CD4-positive, alpha-beta T cell (primary cell): ENCODE results near the gene TIGD1. TPM values are rescaled to one million over a fixed set of nuclear protein-coding genes. Genes with fewer than 3 reads are reported as not detected.

ENCODE experiments used
- ATAC-seq: fragments of 200-7000 bp; cut with Tn5 transposase; one replicate; pipeline ENCODE4 v1.10.0; 2022; ENCODE audit warnings: mild to moderate bottlenecking; ENCODE audit not compliant: poor library complexity
- CTCF ChIA-PET: fragments of 350-600 bp; sonication (Branson Sonifier 250); formaldehyde crosslinking; loops from one replicate; lab custom pipeline; 2021; ENCODE audit warnings: antibody characterized with exemption, inconsistent platforms; lab: Charles Lee
- POLR2A ChIA-PET: fragments of 350-600 bp; sonication (Branson Sonifier 250); formaldehyde crosslinking; loops from one replicate; lab custom pipeline; 2021; ENCODE audit warnings: antibody characterized with exemption, inconsistent platforms; lab: Charles Lee
- DNase-seq, 14 experiments: peaks; one replicate each; pipeline ENCODE4 v3.0.0-alpha.2; 2013 to 2020; ENCODE audit warnings: mixed read lengths in 2 of 14
- H3K27ac ChIP-seq, 2 donors: one replicate each; pipeline versions ENCODE4 v1.5.1 to v1.7.0; 2013; ENCODE audit warnings: low read length in 2 of 2, low read depth in 1 of 2, mild to moderate bottlenecking in 1 of 2
- H3K27me3 ChIP-seq, 2 experiments: 1 replicate in 1 of 2; 2 replicates in 1 of 2; pipeline versions ENCODE4 v1.6.1 to v1.7.0; 2013; ENCODE audit warnings: low read length in 2 of 2, control low read depth in 1 of 2, mild to moderate bottlenecking in 1 of 2, moderate library complexity in 1 of 2; ENCODE audit not compliant: insufficient read depth in 2 of 2, control insufficient read depth in 1 of 2
- H3K36me3 ChIP-seq: one replicate; pipeline ENCODE4 v1.6.1; 2013; ENCODE audit warnings: low read length, control low read depth; ENCODE audit not compliant: insufficient read depth
- H3K4me1 ChIP-seq: one replicate; pipeline ENCODE4 v1.6.1; 2013; ENCODE audit warnings: low read length, control low read depth; ENCODE audit not compliant: insufficient read depth
- H3K4me3 ChIP-seq: one replicate; pipeline ENCODE4 v1.5.1; 2013; ENCODE audit warnings: mild to moderate bottlenecking, low read length, moderate library complexity
- H3K9me3 ChIP-seq, 2 experiments: 1 replicate in 1 of 2; 2 replicates in 1 of 2; pipeline versions ENCODE4 v1.6.1 to v1.7.0; 2013; ENCODE audit warnings: low read length in 2 of 2, mild to moderate bottlenecking in 2 of 2, control low read depth in 1 of 2, moderate library complexity in 1 of 2; ENCODE audit not compliant: control insufficient read depth in 1 of 2, insufficient read depth in 1 of 2
- H3K27ac Mint-ChIP-seq: one replicate; pipeline ENCODE4 v1.8.0; 2020; ENCODE audit warnings: mixed read lengths
- H3K27me3 Mint-ChIP-seq: one replicate; pipeline ENCODE4 v1.8.0; 2021; ENCODE audit warnings: mixed read lengths
- H3K36me3 Mint-ChIP-seq: one replicate; pipeline ENCODE4 v1.8.0; 2021; ENCODE audit warnings: low read depth, mixed read lengths
- H3K4me1 Mint-ChIP-seq: one replicate; pipeline ENCODE4 v1.8.0; 2021; ENCODE audit warnings: low read depth, mixed read lengths
- H3K4me3 Mint-ChIP-seq: one replicate; pipeline ENCODE4 v1.8.0; 2020; ENCODE audit warnings: mild to moderate bottlenecking, mixed read lengths
- H3K9me3 Mint-ChIP-seq: one replicate; pipeline ENCODE4 v1.8.0; 2020; ENCODE audit warnings: mixed read lengths
- CTCF ChIP-seq: fragments of 200-600 bp; IDR thresholded peaks from one replicate; pipeline ENCODE4 v1.8.0; 2022; ENCODE audit warnings: antibody characterized with exemption, mild to moderate bottlenecking
- intact Hi-C, 2 experiments: fragments of 100-400 bp; cut with DNase I in 1 of 2; cut with micrococcal nuclease in 1 of 2; formaldehyde crosslinking; loops; one replicate each; pipeline versions ENCODE4 v1.15.1 to v1.9.0; 2023 to 2025; cut with DNase I, micrococcal nuclease
- total RNA-seq, 174 experiments: library from RNA in 2 of 174; stranded (reverse) in 2 of 174; gene quantifications; one replicate each; pipeline ENCODE4 v1.2.3 and lab custom pipeline; 2021 to 2026

TIGD1 gene
- total RNA-seq, 2 experiments from 2014 or later, result 22.1 to 22.2 TPM

GRCh38 chr2:232593982-232594381 lies 43.6 kb upstream of the TIGD1 start:
- Mint-ChIP-seq H3K9me3 (no peaks in the 10 kb centered on the region), H3K4me3 (no peak overlapping the region), H3K27ac (no peak overlapping the region), H3K4me1 (no peaks in the 10 kb centered on the region), H3K36me3 (no peaks in the 10 kb centered on the region), H3K27me3 (no peaks in the 10 kb centered on the region)
- no peaks in the 10 kb centered on the region for H3K27me3 ChIP-seq
- TF ChIP-seq CTCF, result no peak
- DNase-seq (no peak), ATAC-seq (no peak)
- H3K9me3 ChIP-seq, result no peaks in the 10 kb centered on the region
- no peak overlapping the region for H3K27ac ChIP-seq
- H3K4me1 ChIP-seq, result no peaks in the 10 kb centered on the region
- intact Hi-C loops, result no loop called here
- no peaks in the 10 kb centered on the region for H3K36me3 ChIP-seq
- H3K4me3 ChIP-seq, result no peak overlapping the region
- ChIA-PET CTCF (interaction anchor here (1.4 kb wide), 1 partner anchor 12 kb away, joined by 4 read pairs; no protein-coding TSS in a partner anchor), POLR2A (interaction anchor here (0.6 kb wide), 1 partner anchor 85 kb away, joined by 3 read pairs; no protein-coding TSS in a partner anchor)

- Mint-ChIP-seq H3K9me3 (no peaks in the 10 kb centered on the region), H3K4me3 (no peak overlapping the region), H3K4me1 (no peaks in the 10 kb centered on the region), H3K36me3 (no peaks in the 10 kb centered on the region), H3K27ac (no peak overlapping the region), H3K27me3 (no peaks in the 10 kb centered on the region)
- Histone ChIP-seq H3K4me1 (no peaks in the 10 kb centered on the region), H3K4me3 (no peak overlapping the region), H3K36me3 (no peaks in the 10 kb centered on the region), H3K27me3 (no peaks in the 10 kb centered on the region), H3K27ac (no peak overlapping the region), H3K9me3 (no peaks in the 10 kb centered on the region)
- TF ChIP-seq CTCF, result no peak
- DNase-seq (no peak), ATAC-seq (no peak)
- CTCF ChIA-PET, result no interaction called here
- intact Hi-C loops, result no loop called here
- POLR2A ChIA-PET, result interaction anchor here (1.1 kb wide), 1 partner anchor 42 kb away, joined by 3 read pairs; no protein-coding TSS in a partner anchor
Measured at GRCh38 chr2:232592772-232593395, 42.5 kb upstream of the TIGD1 start.

GRCh38 chr2:232588680-232589585 lies 38.6 kb upstream of the TIGD1 start:
- intact Hi-C loops, result no loop called here
- Histone ChIP-seq H3K4me1 (no peaks in the 10 kb centered on the region), H3K9me3 (peaks cover 0 to 4% of the 10 kb centered on the region in 2 experiments), H3K4me3 (no peak overlapping the region), H3K27me3 (no peaks in the 10 kb centered on the region), H3K36me3 (no peaks in the 10 kb centered on the region), H3K27ac (no peak overlapping the region)
- no peaks in the 10 kb centered on the region for H3K9me3 Mint-ChIP-seq
- ATAC-seq (no peak), DNase-seq (no peak)
- H3K36me3 Mint-ChIP-seq, result peaks cover 17% of the 10 kb centered on the region
- H3K4me3 Mint-ChIP-seq, result no peak overlapping the region
- ChIA-PET CTCF (no interaction called here), POLR2A (no interaction called here)
- no peaks in the 10 kb centered on the region for H3K4me1 Mint-ChIP-seq
- H3K27ac Mint-ChIP-seq, result no peak overlapping the region
- no peak for TF ChIP-seq CTCF
- H3K27me3 Mint-ChIP-seq, result no peaks in the 10 kb centered on the region
